H1 (cell line): ENCODE measurements around the gene RELT. TPM values are rescaled to one million over a fixed set of nuclear protein-coding genes. Genes with fewer than 3 reads are reported as not detected.
A peak's percentile ranks its signal among the peaks of the same experiment; 100 is the strongest.

Experiments
- CTCF ChIA-PET: fragments of 300-600 bp; sonication (Branson Sonifier 250); formaldehyde crosslinking; loops from one replicate; lab custom pipeline; 2021; ENCODE audit not compliant: partially characterized antibody; lab: Charles Lee
- POLR2A ChIA-PET: fragments of 300-600 bp; sonication (Branson Sonifier 250); formaldehyde crosslinking; loops from one replicate; lab custom pipeline; 2021; ENCODE audit warnings: inconsistent platforms; ENCODE audit not compliant: partially characterized antibody; lab: Charles Lee
- DNase-seq, 2 experiments: peaks; one replicate each; pipeline versions ENCODE4 v3.0.0 to v3.0.0-alpha.2; 2010 to 2022; ENCODE audit warnings: low spot score in 2 of 2, low read depth in 1 of 2, mixed read lengths in 1 of 2
- FAIRE-seq: peaks from 2 replicates; lab custom pipeline; 2011; peaks lifted over from hg19 to GRCh38; lab: Jason Lieb, UNC
- H2AFZ ChIP-seq: 2 replicates; pipeline ENCODE4 v1.8.1; 2012; ENCODE audit warnings: low read length, inconsistent platforms
- H2AK5ac ChIP-seq: 2 replicates; pipeline ENCODE4 v1.6.1; 2013; ENCODE audit warnings: low read depth, low read length
- H2BK120ac ChIP-seq: replicated peaks from 2 replicates; pipeline ENCODE3; 2013; ENCODE audit warnings: low read depth, low read length, inconsistent platforms
- H2BK12ac ChIP-seq: 2 replicates; pipeline ENCODE4 v1.6.1; 2013; ENCODE audit warnings: low read depth, low read length
- H2BK15ac ChIP-seq: 2 replicates; pipeline ENCODE4 v1.6.1; 2013; ENCODE audit warnings: low read length
- H2BK20ac ChIP-seq: 2 replicates; pipeline ENCODE4 v1.6.1; 2013; ENCODE audit warnings: low read length
- H2BK5ac ChIP-seq: 2 replicates; pipeline ENCODE4 v1.6.1; 2013; ENCODE audit warnings: low read depth, low read length
- H3K14ac ChIP-seq: 2 replicates; pipeline ENCODE4 v1.6.1; 2013; ENCODE audit warnings: inconsistent platforms; ENCODE audit not compliant: insufficient read length
- H3K18ac ChIP-seq: 2 replicates; pipeline ENCODE4 v1.6.1; 2013; ENCODE audit warnings: low read length; ENCODE audit errors: extremely low read depth
- H3K23ac ChIP-seq: 2 replicates; pipeline ENCODE4 v1.6.1; 2013; ENCODE audit warnings: inconsistent platforms; ENCODE audit not compliant: insufficient read length
- H3K23me2 ChIP-seq: 2 replicates; pipeline ENCODE4 v1.6.1; 2013; ENCODE audit warnings: low read depth, low read length
- H3K27ac ChIP-seq: 2 replicates; pipeline ENCODE4 v1.6.1; 2011; ENCODE audit warnings: low read depth, low read length, inconsistent platforms
- H3K27me3 ChIP-seq, 4 experiments: replicated peaks in 1 of 4; 1 replicate in 1 of 4; 2 replicates in 3 of 4; pipeline versions ENCODE4 v1.6.1 to v1.8.1; 2011 to 2013; ENCODE audit warnings: low read length in 3 of 4, mild to moderate bottlenecking in 3 of 4, inconsistent platforms in 2 of 4, mixed read lengths in 2 of 4, moderate library complexity in 1 of 4; ENCODE audit not compliant: control insufficient read depth in 3 of 4, insufficient read depth in 3 of 4; ENCODE audit errors: extremely low read depth in 1 of 4
- H3K36me3 ChIP-seq, 4 experiments: 2 replicates each; pipeline versions ENCODE4 v1.6.1 to v1.8.1; 2011 to 2013; ENCODE audit warnings: mild to moderate bottlenecking in 4 of 4, low read length in 3 of 4, moderate library complexity in 2 of 4, control low read depth in 1 of 4, inconsistent platforms in 1 of 4; ENCODE audit not compliant: insufficient read depth in 4 of 4, control insufficient read depth in 2 of 4
- H3K4ac ChIP-seq: replicated peaks from 2 replicates; pipeline ENCODE3; 2013; ENCODE audit warnings: low read length, low read depth, mixed read lengths, inconsistent platforms; ENCODE audit not compliant: insufficient read length
- H3K4me1 ChIP-seq, 4 experiments: replicated peaks in 1 of 4; 1 replicate in 1 of 4; 2 replicates in 3 of 4; pipeline versions ENCODE4 v1.6.1 to v1.8.1; 2011 to 2013; ENCODE audit warnings: low read length in 3 of 4, inconsistent platforms in 2 of 4, mixed read lengths in 1 of 4; ENCODE audit not compliant: insufficient read depth in 4 of 4, control insufficient read depth in 3 of 4
- H3K4me2 ChIP-seq, 2 experiments: 2 replicates each; pipeline versions ENCODE4 v1.6.1 to v1.8.1; 2011 to 2013; ENCODE audit warnings: low read depth in 2 of 2, low read length in 2 of 2, control low read depth in 1 of 2, inconsistent platforms in 1 of 2, mild to moderate bottlenecking in 1 of 2; ENCODE audit not compliant: insufficient read depth in 1 of 2
- H3K4me3 ChIP-seq, 4 experiments: fragments of 200-600, 300-600 bp in 1 of 4; sonication (generic), shearing (Covaris generic), sonication (Bioruptor Twin) in 1 of 4; 2 replicates each; pipeline versions ENCODE4 v1.5.1 to v1.8.1; 2011 to 2016; ENCODE audit warnings: low read length in 4 of 4, low read depth in 3 of 4, control low read depth in 2 of 4, inconsistent platforms in 2 of 4, mild to moderate bottlenecking in 2 of 4, mixed read lengths in 1 of 4, moderate library complexity in 1 of 4; ENCODE audit not compliant: insufficient read depth in 2 of 4; ENCODE audit errors: extremely low read depth in 1 of 4
- H3K56ac ChIP-seq: replicated peaks from 2 replicates; pipeline ENCODE3; 2013; ENCODE audit warnings: low read depth, mild to moderate bottlenecking, mixed read lengths, low read length, inconsistent platforms; ENCODE audit not compliant: insufficient read length
- H3K79me1 ChIP-seq: 2 replicates; pipeline ENCODE4 v1.6.1; 2013; ENCODE audit warnings: low read depth, low read length, control low read depth
- H3K79me2 ChIP-seq, 2 experiments: 2 replicates each; pipeline versions ENCODE4 v1.6.1 to v1.8.1; 2012 to 2013; ENCODE audit warnings: low read length in 2 of 2, mild to moderate bottlenecking in 2 of 2, inconsistent platforms in 1 of 2; ENCODE audit not compliant: insufficient read depth in 2 of 2, control insufficient read depth in 1 of 2
- H3K9ac ChIP-seq, 4 experiments: replicated peaks in 1 of 4; 1 replicate in 1 of 4; 2 replicates in 3 of 4; pipeline versions ENCODE4 v1.6.1 to v1.8.1; 2011 to 2013; ENCODE audit warnings: low read depth in 3 of 4, low read length in 3 of 4, control low read depth in 2 of 4, mild to moderate bottlenecking in 2 of 4, moderate library complexity in 2 of 4, inconsistent platforms in 1 of 4; ENCODE audit errors: extremely low read depth in 1 of 4
- H3K9me3 ChIP-seq, 2 experiments: 2 replicates each; pipeline versions ENCODE4 v1.6.1 to v1.8.1; 2012 to 2013; ENCODE audit warnings: mild to moderate bottlenecking in 2 of 2, moderate library complexity in 2 of 2, control low read depth in 1 of 2, inconsistent platforms in 1 of 2, low read depth in 1 of 2, low read length in 1 of 2, mixed read lengths in 1 of 2; ENCODE audit not compliant: insufficient read depth in 2 of 2
- H4K20me1 ChIP-seq, 2 experiments: replicated peaks in 1 of 2; 2 replicates each; pipeline versions ENCODE3 to v1.8.1; 2011 to 2013; ENCODE audit warnings: inconsistent platforms in 2 of 2, low read length in 2 of 2, mild to moderate bottlenecking in 1 of 2; ENCODE audit not compliant: insufficient read depth in 2 of 2, control insufficient read depth in 1 of 2
- H4K5ac ChIP-seq: 2 replicates; pipeline ENCODE4 v1.6.1; 2013; ENCODE audit warnings: low read length, low read depth, mixed read lengths, inconsistent platforms; ENCODE audit not compliant: insufficient read length
- H4K8ac ChIP-seq: 2 replicates; pipeline ENCODE4 v1.8.0; 2013; ENCODE audit warnings: mild to moderate bottlenecking, moderate library complexity, low read length, inconsistent platforms; ENCODE audit not compliant: insufficient read depth; ENCODE audit errors: extremely low read depth
- H4K91ac ChIP-seq: replicated peaks from 2 replicates; pipeline ENCODE3; 2013; ENCODE audit warnings: low read length, mixed read lengths, inconsistent platforms; ENCODE audit not compliant: insufficient read length
- ASH2L ChIP-seq: fragments of 200-600, 300-600 bp; sonication (generic); IDR thresholded peaks from one replicate; pipeline ENCODE4 v1.7.1; 2017; ENCODE audit warnings: low read length
- CHD1 ChIP-seq: IDR thresholded peaks from 2 replicates; pipeline ENCODE4 v1.6.1; 2012; ENCODE audit warnings: low read depth, low read length, improper control_type of control experiment
- CHD2 ChIP-seq: IDR thresholded peaks from 2 replicates; pipeline ENCODE4 v1.6.1; 2012; ENCODE audit warnings: low read length, improper control_type of control experiment
- CREB1 ChIP-seq: IDR thresholded peaks from 2 replicates; pipeline ENCODE4 v1.6.1; 2012; ENCODE audit warnings: inconsistent platforms
- EGR1 ChIP-seq: IDR thresholded peaks from 2 replicates; pipeline ENCODE4 v1.6.1; 2011; ENCODE audit warnings: low read depth, low read length, borderline replicate concordance
- GTF2F1 ChIP-seq: IDR thresholded peaks from 2 replicates; pipeline ENCODE4 v1.6.1; 2012; ENCODE audit warnings: low read depth, low read length, improper control_type of control experiment, borderline replicate concordance
- HDAC2 ChIP-seq, 2 experiments: fragments of 300-600 bp in 1 of 2; sonication (generic) in 1 of 2; IDR thresholded peaks; 2 replicates each; pipeline ENCODE4 v1.6.1; 2011 to 2012; ENCODE audit warnings: low read depth in 2 of 2, low read length in 2 of 2, mild to moderate bottlenecking in 2 of 2, moderate library complexity in 2 of 2, borderline replicate concordance in 1 of 2, inconsistent platforms in 1 of 2
- KDM4A ChIP-seq: IDR thresholded peaks from one replicate; pipeline ENCODE4 v1.7.1; 2012; ENCODE audit warnings: low read depth, mild to moderate bottlenecking, moderate library complexity, low read length, inconsistent platforms; ENCODE audit not compliant: severe bottlenecking
- NANOG ChIP-seq: IDR thresholded peaks from 2 replicates; pipeline ENCODE4 v1.6.1; 2011; ENCODE audit warnings: low read length, low read depth, mild to moderate bottlenecking, inconsistent platforms; ENCODE audit not compliant: insufficient read depth, poor library complexity, severe bottlenecking
- RNF2 ChIP-seq: fragments of 200-900, 300-1000 bp; sonication (generic); IDR thresholded peaks from 2 replicates; pipeline ENCODE4 v1.7.1; 2016; ENCODE audit warnings: borderline replicate concordance, low read depth, mild to moderate bottlenecking, antibody characterized with exemption, low read length; ENCODE audit not compliant: poor library complexity, severe bottlenecking; ENCODE audit errors: missing control alignments
- SAP30 ChIP-seq: fragments of 300-600 bp; sonication (generic); IDR thresholded peaks from 2 replicates; pipeline ENCODE4 v1.7.1; 2012; ENCODE audit warnings: low read length, moderate library complexity, mild to moderate bottlenecking, inconsistent platforms; ENCODE audit not compliant: insufficient read depth, insufficient replicate concordance
- SIRT6 ChIP-seq: IDR thresholded peaks from one replicate; pipeline ENCODE4 v1.7.1; 2012; ENCODE audit warnings: low read length, inconsistent platforms
- SRF ChIP-seq: IDR thresholded peaks from 2 replicates; pipeline ENCODE4 v1.6.1; 2011; ENCODE audit warnings: mild to moderate bottlenecking, low read depth, low read length, moderate library complexity
- ZNF274 ChIP-seq: IDR thresholded peaks from 2 replicates; pipeline ENCODE4 v1.7.0; 2012; ENCODE audit warnings: low read length, borderline replicate concordance; ENCODE audit errors: extremely low read depth
- WGBS, 2 experiments: shearing (Covaris generic) in 1 of 2; methylation state at CpG; one replicate each; pipeline versions ENCODE4 v1.1.6 to v1.1.7; 2013 to 2015; ENCODE audit warnings: low lambda C conversion rate in 2 of 2, mixed read lengths in 2 of 2, inconsistent platforms in 1 of 2, low coverage in 1 of 2, missing lambda C conversion rate in 1 of 2; ENCODE audit not compliant: insufficient replicate concordance in 2 of 2, insufficient coverage in 1 of 2, insufficient read length in 1 of 2; ENCODE audit errors: extremely low coverage in 1 of 2, missing lambda C conversion rate in 1 of 2; 5-methylcytosine and 5-hydroxymethylcytosine counted together
- polyA plus RNA-seq, 7 experiments: library from polyadenylated mRNA; depleted of rRNA in 3 of 7; stranded (reverse) in 5 of 7; unstranded in 2 of 7; fragments of >200 nt in 5 of 7; fragments of 200-250 nt in 2 of 7; gene quantifications; 1 replicate in 5 of 7; 2 replicates in 1 of 7; 4 replicates in 1 of 7; pipeline versions ENCODE4 v1.2.1 to v1.2.3, GENCODE V29; 2011 to 2013; ENCODE audit warnings: missing spikeins in 2 of 7, mixed read lengths in 2 of 7
- total RNA-seq: library from RNA; stranded (reverse); fragmentation: NEBNext Ultra II Directional; extraction: Animal tissue kit (Norgen Biotek cat#: 25700); gene quantifications from 2 replicates; pipeline ENCODE4 v1.2.1, GENCODE V29; 2021

The RELT gene
- total and polyA plus RNA-seq, 2 of the 8 experiments (the other 6 are each of a cell fraction or from before 2014, with no cell fraction given), result 3.4 to 5.7 TPM

- Histone ChIP-seq H3K79me2 (no peaks in the 10 kb centered on the region; a peak in 1 of 4 replicates), H4K20me1 (peaks cover 0 to 8% of the 10 kb centered on the region in 2 experiments), H3K23ac (no peak overlapping the region), H3K36me3 (no peaks in the 10 kb centered on the region), H3K27me3 (peaks cover 0 to 15% (median 8%) of the 10 kb centered on the region in 4 experiments; a peak in 4 of 7 replicates), H3K27ac (no peak overlapping the region), H2BK20ac (no peak overlapping the region), H3K9ac (no peak overlapping the region), H3K4ac (no peak overlapping the region), H3K4me2 (no peak overlapping the region), H3K14ac (no peak overlapping the region), H4K5ac (no peak overlapping the region), H3K23me2 (peaks cover 8% of the 10 kb centered on the region), H3K79me1 (0 out of 2 replicates have a peak, but pooled peaks cover 3% of the 10 kb centered on the region), H2BK5ac (no peak overlapping the region), H3K56ac (no peak overlapping the region), H2AFZ (no peak overlapping the region), H2AK5ac (no peak overlapping the region), H3K4me3 (no peak overlapping the region), H2BK120ac (no peak overlapping the region), H3K18ac (no peak overlapping the region), H4K91ac (no peak overlapping the region), H3K9me3 (no peaks in the 10 kb centered on the region), H2BK12ac (0 out of 2 replicates have a peak overlapping the region, but pooled peaks have one; percentile 27), H4K8ac (no peak overlapping the region), H2BK15ac (no peak overlapping the region), H3K4me1 (peaks cover 3 to 13% (median 8%) of the 10 kb centered on the region in 4 experiments)
- FAIRE-seq (no peak), DNase-seq (no peak)
- 86% methylated on average over 4 of the region's 4 CpGs; no CpG with 5 or more reads in 1 of the 2 experiments for WGBS, 2 experiments
- CTCF ChIA-PET, result interaction anchor here (1.2 to 59.1 kb wide), 7 partner anchors 14 to 76 kb away, joined by 3 to 1456 read pairs (median 8); no protein-coding TSS in a partner anchor
- POLR2A ChIA-PET, result interaction anchor here (1.0 kb wide), 1 partner anchor 9 kb away, joined by 3 read pairs; no protein-coding TSS in a partner anchor
- TF ChIP-seq GTF2F1 (no peak), CHD2 (no peak), CREB1 (no peak), SIRT6 (no peak), HDAC2 (IDR thresholded peaks at IDR 0.05; ENCODE audit: borderline replicate concordance in 1 of 2, low read depth in 2 of 2, low read length in 2 of 2) (no peak), EGR1 (no peak), ASH2L (no peak), RNF2 (no peak), SRF (no peak), NANOG (no peak), ZNF274 (no peak), SAP30 (no peak), CHD1 (no peak), KDM4A (no peak)
Observed at GRCh38 chr11:73374151-73374550, 2.0 kb upstream of the RELT start.
